Measurements from ENCODE around the gene AKNA.
A peak's percentile ranks its signal among the peaks of the same experiment; 100 is the strongest.

AKNA gene

DNA sequence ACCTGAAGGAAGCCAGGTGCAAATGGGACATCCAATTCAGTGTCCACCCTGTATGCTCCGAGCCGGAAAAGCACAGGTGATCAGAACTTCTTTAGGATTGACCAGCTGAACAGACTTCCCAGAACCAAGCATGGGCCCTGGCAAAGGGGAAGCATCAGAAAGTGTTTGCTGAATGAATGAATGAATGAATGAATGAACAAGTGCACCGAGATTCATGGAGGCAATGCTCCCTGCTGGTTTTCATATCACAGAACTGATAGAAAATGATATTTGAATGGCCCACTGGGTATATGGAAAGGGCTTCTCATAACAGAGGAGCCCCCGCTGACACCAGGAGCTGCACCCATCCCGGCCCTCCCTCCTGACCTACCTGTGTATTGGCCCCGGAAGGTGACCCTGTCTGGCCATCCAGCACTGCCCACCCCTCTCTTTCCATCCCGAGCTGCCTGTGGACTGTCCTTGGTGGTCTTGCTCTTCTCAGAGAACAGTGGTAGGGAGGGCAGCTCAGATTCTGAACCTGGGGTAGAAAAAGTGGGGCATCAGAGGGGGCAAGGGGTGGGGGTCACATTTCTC, 42.2 kb downstream of the AKNA start:
- H3K4me3 Mint-ChIP-seq, result no peak overlapping the region
- no peaks in the 10 kb centered on the region for H3K27me3 Mint-ChIP-seq
- ATAC-seq (replicated peaks) (no peak), DNase-seq (no peak)
- peak overlapping the region; percentile 47 for H3K27ac Mint-ChIP-seq
- no peaks in the 10 kb centered on the region for H3K9me3 Mint-ChIP-seq
- peaks cover 46 to 67% of the 10 kb centered on the region in 2 donors for H3K4me1 Mint-ChIP-seq
- H3K36me3 Mint-ChIP-seq, result peaks cover 77 to 78% of the 10 kb centered on the region in 2 donors

- peaks cover 44 to 67% of the 10 kb centered on the region in 2 donors for H3K4me1 Mint-ChIP-seq
- peaks cover 76 to 78% of the 10 kb centered on the region in 2 donors for H3K36me3 Mint-ChIP-seq
- H3K9me3 Mint-ChIP-seq, result no peaks in the 10 kb centered on the region
- no peak overlapping the region for H3K4me3 Mint-ChIP-seq
- H3K27me3 Mint-ChIP-seq, result no peaks in the 10 kb centered on the region
- DNase-seq (no peak), ATAC-seq (replicated peaks) (no peak)
- peak overlapping the region; percentile 77 for H3K27ac Mint-ChIP-seq
Measured at GRCh38 chr9:114344692-114345091, 43.1 kb downstream of the AKNA start.

GRCh38 chr9:114344188-114344566, 43.6 kb downstream of the AKNA start:
- Mint-ChIP-seq H3K27me3 (no peaks in the 10 kb centered on the region), H3K36me3 (peaks cover 73 to 78% of the 10 kb centered on the region in 2 donors), H3K4me1 (peaks cover 44 to 67% of the 10 kb centered on the region in 2 donors), H3K27ac (peak overlapping the region; percentile 77), H3K4me3 (no peak overlapping the region), H3K9me3 (no peaks in the 10 kb centered on the region)
- DNase-seq (no peak), ATAC-seq (replicated peaks) (no peak)

GRCh38 chr9:114343471-114344187, 44.2 kb downstream of the AKNA start:
- ATAC-seq (replicated peaks) (no peak), DNase-seq (no peak)
- H3K9me3 Mint-ChIP-seq, result no peaks in the 10 kb centered on the region
- H3K27ac Mint-ChIP-seq, result peak overlapping the region; percentile 77
- peaks cover 74 to 80% of the 10 kb centered on the region in 2 donors for H3K36me3 Mint-ChIP-seq
- peaks cover 44 to 67% of the 10 kb centered on the region in 2 donors for H3K4me1 Mint-ChIP-seq
- no peak overlapping the region for H3K4me3 Mint-ChIP-seq
- no peaks in the 10 kb centered on the region for H3K27me3 Mint-ChIP-seq

- no peaks in the 10 kb centered on the region for H3K9me3 Mint-ChIP-seq
- peaks cover 37 to 60% of the 10 kb centered on the region in 2 donors for H3K4me1 Mint-ChIP-seq
- no peak overlapping the region for H3K4me3 Mint-ChIP-seq
- ATAC-seq (replicated peaks) (no peak), DNase-seq (no peak)
- H3K27ac Mint-ChIP-seq, result peak overlapping the region; percentile 74
- peaks cover 68 to 78% of the 10 kb centered on the region in 2 donors for H3K36me3 Mint-ChIP-seq
- no peaks in the 10 kb centered on the region for H3K27me3 Mint-ChIP-seq
Measured at GRCh38 chr9:114342755-114343440, 44.9 kb downstream of the AKNA start.

DNA sequence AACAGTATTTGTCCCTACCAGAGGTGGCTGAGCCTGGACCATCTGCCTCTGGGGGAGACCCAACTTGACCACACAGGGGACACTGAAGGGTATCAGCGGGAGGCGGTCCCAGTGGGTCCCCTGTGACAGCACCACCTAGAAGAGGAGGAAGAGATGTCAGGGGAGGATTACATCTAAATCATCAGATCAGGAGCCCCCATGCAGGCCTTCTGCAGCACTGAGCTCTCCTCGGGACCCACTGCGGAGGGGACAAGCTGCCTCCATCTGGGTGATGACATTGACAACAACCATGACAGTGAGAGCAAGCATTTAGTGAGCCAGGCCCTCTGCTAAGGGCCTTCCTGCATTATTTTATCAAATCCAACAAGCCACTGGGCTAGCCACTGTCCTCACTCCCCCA, 45.8 kb downstream of the AKNA start:
- DNase-seq, result no peak
- Mint-ChIP-seq H3K27me3 (no peaks in the 10 kb centered on the region), H3K9me3 (no peaks in the 10 kb centered on the region), H3K36me3 (peaks cover 68 to 79% of the 10 kb centered on the region in 2 donors), H3K4me3 (no peak overlapping the region), H3K27ac (peak overlapping the region; percentile 56), H3K4me1 (peaks cover 35 to 57% of the 10 kb centered on the region in 2 donors)
- no peak for ATAC-seq (replicated peaks)

GRCh38 chr9:114341152-114341830, 46.5 kb downstream of the AKNA start:
- Mint-ChIP-seq H3K36me3 (peaks cover 67 to 81% of the 10 kb centered on the region in 2 donors), H3K4me3 (no peak overlapping the region), H3K27ac (peak overlapping the region; percentile 56), H3K9me3 (no peaks in the 10 kb centered on the region), H3K4me1 (peaks cover 31 to 59% of the 10 kb centered on the region in 2 donors), H3K27me3 (no peaks in the 10 kb centered on the region)
- ATAC-seq (replicated peaks) (no peak), DNase-seq (no peak)

- Mint-ChIP-seq H3K9me3 (peaks cover 3 to 4% of the 10 kb centered on the region in 2 donors), H3K27ac (peak overlapping the region; percentile 80), H3K4me1 (peaks cover 31 to 58% of the 10 kb centered on the region in 2 donors), H3K36me3 (peaks cover 71 to 86% of the 10 kb centered on the region in 2 donors), H3K4me3 (no peak overlapping the region), H3K27me3 (no peaks in the 10 kb centered on the region)
- ATAC-seq (replicated peaks), result peak; percentile 82 to 83
- DNase-seq, result peak; percentile 45
Measured at GRCh38 chr9:114339130-114339908, 48.5 kb downstream of the AKNA start.

GRCh38 chr9:114338187-114338586, 49.6 kb downstream of the AKNA start:
- peaks cover 3 to 4% of the 10 kb centered on the region in 2 donors for H3K9me3 Mint-ChIP-seq
- DNase-seq, result no peak
- H3K36me3 Mint-ChIP-seq, result peaks cover 62 to 75% of the 10 kb centered on the region in 2 donors
- H3K27ac Mint-ChIP-seq, result peak overlapping the region; percentile 11
- peaks cover 27 to 50% of the 10 kb centered on the region in 2 donors for H3K4me1 Mint-ChIP-seq
- no peak overlapping the region for H3K4me3 Mint-ChIP-seq
- ATAC-seq (replicated peaks), result no peak
- no peaks in the 10 kb centered on the region for H3K27me3 Mint-ChIP-seq

- Mint-ChIP-seq H3K4me3 (no peak overlapping the region), H3K4me1 (peaks cover 26 to 53% of the 10 kb centered on the region in 2 donors), H3K27me3 (no peaks in the 10 kb centered on the region), H3K9me3 (peaks cover 3 to 4% of the 10 kb centered on the region in 2 donors), H3K27ac (peak overlapping the region; percentile 89), H3K36me3 (peaks cover 54 to 68% of the 10 kb centered on the region in 2 donors)
- DNase-seq (no peak), ATAC-seq (replicated peaks) (no peak)
Measured at GRCh38 chr9:114336699-114337395, 50.9 kb downstream of the AKNA start.

DNA sequence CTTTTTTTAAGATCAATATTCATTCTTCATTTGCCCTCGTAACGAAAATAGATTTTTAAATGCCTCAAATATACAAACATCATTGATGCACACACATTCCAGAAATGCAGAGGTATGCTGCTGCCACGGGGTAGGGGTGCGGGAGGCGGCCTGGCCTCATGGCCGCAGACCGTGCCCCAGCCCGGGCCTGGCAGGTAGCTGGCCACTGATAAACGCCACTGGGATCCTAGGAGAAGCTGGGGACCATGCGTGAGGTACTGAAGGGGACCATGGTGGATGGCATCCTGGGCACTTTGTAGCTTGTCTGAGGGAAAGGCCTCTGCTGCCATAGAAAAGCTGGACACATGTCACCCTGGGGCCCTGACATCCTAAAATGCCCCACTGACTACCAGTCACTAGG, 51.6 kb downstream of the AKNA start:
- Mint-ChIP-seq H3K9me3 (peaks cover 3 to 4% of the 10 kb centered on the region in 2 donors), H3K4me3 (peak overlapping the region in 1 of 2 donors; percentile 19), H3K36me3 (peaks cover 47 to 61% of the 10 kb centered on the region in 2 donors), H3K27me3 (no peaks in the 10 kb centered on the region), H3K27ac (peak overlapping the region; percentile 47), H3K4me1 (peaks cover 24 to 53% of the 10 kb centered on the region in 2 donors)
- no peak for DNase-seq
- ATAC-seq (replicated peaks), result no peak

GRCh38 chr9:114335745-114336144, 52.0 kb downstream of the AKNA start:
- H3K4me3 Mint-ChIP-seq, result no peak overlapping the region
- H3K27me3 Mint-ChIP-seq, result no peaks in the 10 kb centered on the region
- H3K4me1 Mint-ChIP-seq, result peaks cover 28 to 54% of the 10 kb centered on the region in 2 donors
- peaks cover 3 to 4% of the 10 kb centered on the region in 2 donors for H3K9me3 Mint-ChIP-seq
- ATAC-seq (replicated peaks) (no peak), DNase-seq (no peak)
- H3K27ac Mint-ChIP-seq, result peak overlapping the region; percentile 47
- H3K36me3 Mint-ChIP-seq, result peaks cover 45 to 57% of the 10 kb centered on the region in 2 donors

- DNase-seq (no peak), ATAC-seq (replicated peaks) (no peak)
- no peak overlapping the region for H3K4me3 Mint-ChIP-seq
- peaks cover 3 to 4% of the 10 kb centered on the region in 2 donors for H3K9me3 Mint-ChIP-seq
- peaks cover 19 to 44% of the 10 kb centered on the region in 2 donors for H3K4me1 Mint-ChIP-seq
- no peaks in the 10 kb centered on the region for H3K27me3 Mint-ChIP-seq
- peaks cover 37 to 44% of the 10 kb centered on the region in 2 donors for H3K36me3 Mint-ChIP-seq
- H3K27ac Mint-ChIP-seq, result peak overlapping the region; percentile 38
Measured at GRCh38 chr9:114334490-114334889, 53.3 kb downstream of the AKNA start.
